Stimulated activated CD4-positive, alpha-beta T cell treated with anti-CD3 and anti-CD28 coated beads, Interleukin-1b, Interleukin-23, amount 100 ng/mL, for 4 hours (primary cell): Measurements from ENCODE around the gene DCTN2.

Source experiments
- DNase-seq, 2 donors: peaks; one replicate each; pipeline ENCODE4 v3.0.0-alpha.2; 2020; ENCODE audit warnings: low read depth in 2 of 2

DCTN2 gene

GRCh38 chr12:57550641-57551549 is 3.9 kb upstream of the DCTN2 start:
- DNase-seq: no peak

- DNase-seq: peak; percentile 25 to 52
Observed at GRCh38 chr12:57549909-57550640, 3.1 kb upstream of the DCTN2 start, which contains the start of gene KIF5A. TSS of gene KIF5A (plus strand) at chr12:57550044. CDS start at chr12:57550272, 228 bp downstream.

- no peak for DNase-seq
Observed at GRCh38 chr12:57549203-57549908, 2.4 kb upstream of the DCTN2 start.

- DNase-seq: no peak
Observed at GRCh38 chr12:57548488-57548887, 1.5 kb upstream of the DCTN2 start.

GRCh38 chr12:57548013-57548315 is 972 bp upstream of the DCTN2 start:
- DNase-seq: no peak

GRCh38 chr12:57547288-57548012 is 458 bp upstream of the DCTN2 start:
- no peak for DNase-seq

GRCh38 chr12:57545809-57546437 is 1.1 kb downstream of the DCTN2 start:
- DNase-seq: no peak

- DNase-seq: no peak
Observed at GRCh38 chr12:57543581-57543980, 3.4 kb downstream of the DCTN2 start.

- DNase-seq: no peak
Observed at GRCh38 chr12:57541717-57542116, 5.3 kb downstream of the DCTN2 start.

- no peak for DNase-seq
Observed at GRCh38 chr12:57541001-57541400, 6.0 kb downstream of the DCTN2 start.

- DNase-seq: no peak
Observed at GRCh38 chr12:57539134-57539768, 7.7 kb downstream of the DCTN2 start.

- DNase-seq: no peak
Observed at GRCh38 chr12:57536597-57536942, 10.4 kb downstream of the DCTN2 start.

GRCh38 chr12:57535764-57536596 is 11.0 kb downstream of the DCTN2 start:
- DNase-seq: no peak

- no peak for DNase-seq
Observed at GRCh38 chr12:57534991-57535543, 11.9 kb downstream of the DCTN2 start.

- DNase-seq: no peak
Observed at GRCh38 chr12:57534250-57534649, 12.7 kb downstream of the DCTN2 start.

- no peak for DNase-seq
Observed at GRCh38 chr12:57533108-57533507, 13.9 kb downstream of the DCTN2 start.

GRCh38 chr12:57531836-57532235 is 15.2 kb downstream of the DCTN2 start:
- DNase-seq: no peak

- no peak for DNase-seq
Observed at GRCh38 chr12:57530396-57531142, 16.4 kb downstream of the DCTN2 start.

GRCh38 chr12:57529831-57530230 is 17.2 kb downstream of the DCTN2 start:
- no peak for DNase-seq
